H9 (cell line): Measurements from ENCODE around the gene TTC9. TPM values are rescaled to one million over a fixed set of nuclear protein-coding genes. Genes with fewer than 3 reads are reported as not detected.
A peak's percentile ranks its signal among the peaks of the same experiment; 100 is the strongest.

Experiments used
- DNase-seq: peaks from one replicate; pipeline ENCODE4 v3.0.0-alpha.2; 2017
- H2AFZ ChIP-seq: one replicate; pipeline ENCODE4 v1.6.1; 2013; ENCODE audit warnings: mild to moderate bottlenecking, low read length, control low read depth, moderate library complexity
- H2AK5ac ChIP-seq: 2 replicates; pipeline ENCODE4 v1.6.1; 2013; ENCODE audit warnings: low read length, control low read depth, mixed read lengths; ENCODE audit not compliant: insufficient read length
- H2BK120ac ChIP-seq: one replicate; pipeline ENCODE4 v1.6.1; 2013; ENCODE audit warnings: low read depth, mild to moderate bottlenecking, low read length, control low read depth, inconsistent platforms; ENCODE audit not compliant: poor library complexity, severe bottlenecking
- H2BK12ac ChIP-seq: 2 replicates; pipeline ENCODE4 v1.6.1; 2013; ENCODE audit warnings: low read length, control low read depth, mixed read lengths, low read depth; ENCODE audit not compliant: insufficient read length
- H2BK15ac ChIP-seq: 2 replicates; pipeline ENCODE4 v1.6.1; 2013; ENCODE audit warnings: low read depth, low read length, control low read depth
- H2BK20ac ChIP-seq: one replicate; pipeline ENCODE4 v1.6.1; 2013; ENCODE audit warnings: low read depth, mild to moderate bottlenecking, low read length, control low read depth, inconsistent platforms; ENCODE audit not compliant: poor library complexity, severe bottlenecking
- H2BK5ac ChIP-seq: 2 replicates; pipeline ENCODE4 v1.6.1; 2013; ENCODE audit warnings: low read length, control low read depth, mixed read lengths; ENCODE audit not compliant: insufficient read length
- H3K14ac ChIP-seq: 2 replicates; pipeline ENCODE4 v1.6.1; 2013; ENCODE audit warnings: low read length, control low read depth; ENCODE audit not compliant: insufficient read depth
- H3K18ac ChIP-seq: 2 replicates; pipeline ENCODE4 v1.6.1; 2013; ENCODE audit warnings: low read depth, mild to moderate bottlenecking, mixed read lengths, low read length, control low read depth; ENCODE audit not compliant: insufficient read length
- H3K23ac ChIP-seq: 2 replicates; pipeline ENCODE4 v1.6.1; 2013; ENCODE audit warnings: low read length, control low read depth, mixed read lengths, low read depth; ENCODE audit not compliant: insufficient read length
- H3K23me2 ChIP-seq: 2 replicates; pipeline ENCODE4 v1.6.1; 2013; ENCODE audit warnings: low read depth, mild to moderate bottlenecking, mixed read lengths, low read length, control low read depth; ENCODE audit not compliant: insufficient read length, poor library complexity, severe bottlenecking
- H3K27ac ChIP-seq: 2 replicates; pipeline ENCODE4 v1.5.1; 2013; ENCODE audit warnings: low read length, control low read depth, mixed read lengths, low read depth; ENCODE audit not compliant: insufficient read length
- H3K27me3 ChIP-seq: 2 replicates; pipeline ENCODE4 v1.6.1; 2013; ENCODE audit warnings: low read length, control low read depth, inconsistent platforms; ENCODE audit not compliant: insufficient read depth
- H3K4ac ChIP-seq: 2 replicates; pipeline ENCODE4 v1.6.1; 2013; ENCODE audit warnings: low read depth, mild to moderate bottlenecking, control low read depth, inconsistent platforms, low read length, moderate library complexity
- H3K4me1 ChIP-seq: 2 replicates; pipeline ENCODE4 v1.6.1; 2013; ENCODE audit warnings: low read length, control low read depth, inconsistent platforms; ENCODE audit not compliant: insufficient read depth
- H3K4me2 ChIP-seq: 2 replicates; pipeline ENCODE4 v1.6.1; 2013; ENCODE audit warnings: low read length, control low read depth, mixed read lengths; ENCODE audit not compliant: insufficient read length, insufficient read depth
- H3K56ac ChIP-seq: 2 replicates; pipeline ENCODE4 v1.6.1; 2013; ENCODE audit warnings: low read depth, mild to moderate bottlenecking, mixed read lengths, low read length, control low read depth; ENCODE audit not compliant: insufficient read length
- H3K79me1 ChIP-seq: 2 replicates; pipeline ENCODE4 v1.6.1; 2013; ENCODE audit warnings: low read depth, mild to moderate bottlenecking, moderate library complexity, low read length, control low read depth, inconsistent platforms; ENCODE audit not compliant: insufficient read depth, poor library complexity, severe bottlenecking
- H3K79me2 ChIP-seq: 2 replicates; pipeline ENCODE4 v1.6.1; 2013; ENCODE audit warnings: low read length, control low read depth, inconsistent platforms; ENCODE audit not compliant: insufficient read depth
- H3K9ac ChIP-seq: 2 replicates; pipeline ENCODE4 v1.6.1; 2013; ENCODE audit warnings: low read length, control low read depth, mixed read lengths; ENCODE audit not compliant: insufficient read length; ENCODE audit errors: extremely low read depth
- H3K9me3 ChIP-seq: one replicate; pipeline ENCODE4 v1.6.1; 2013; ENCODE audit warnings: low read depth, low read length, inconsistent platforms; ENCODE audit not compliant: control insufficient read depth
- H3T11ph ChIP-seq: one replicate; pipeline ENCODE4 v1.6.1; 2013; ENCODE audit warnings: mild to moderate bottlenecking, low read length, control low read depth, inconsistent platforms
- H4K20me1 ChIP-seq: one replicate; pipeline ENCODE4 v1.6.1; 2013; ENCODE audit not compliant: control insufficient read depth, insufficient read length, insufficient read depth
- H4K5ac ChIP-seq: 2 replicates; pipeline ENCODE4 v1.6.1; 2013; ENCODE audit warnings: low read depth, mild to moderate bottlenecking, mixed read lengths, low read length, control low read depth; ENCODE audit not compliant: insufficient read length
- H4K8ac ChIP-seq: replicated peaks from 2 replicates; pipeline ENCODE4 v1.6.1; 2013; ENCODE audit warnings: low read length, control low read depth, mixed read lengths, low read depth; ENCODE audit not compliant: insufficient read length
- H4K91ac ChIP-seq: 2 replicates; pipeline ENCODE4 v1.6.1; 2013; ENCODE audit warnings: low read depth, mild to moderate bottlenecking, moderate library complexity, mixed read lengths, low read length, control low read depth; ENCODE audit not compliant: insufficient read length
- H3K27ac Mint-ChIP-seq, 3 experiments: 2 replicates in 2 of 3; 3 replicates in 1 of 3; pipeline ENCODE4 v1.8.0; 2020 to 2021; ENCODE audit warnings: mixed read lengths in 3 of 3, mild to moderate bottlenecking in 1 of 3, moderate library complexity in 1 of 3
- H3K27me3 Mint-ChIP-seq: 2 replicates; pipeline ENCODE4 v1.8.0; 2021; ENCODE audit warnings: low read depth, mild to moderate bottlenecking, moderate library complexity, mixed read lengths
- H3K36me3 Mint-ChIP-seq, 3 experiments: 2 replicates in 2 of 3; 3 replicates in 1 of 3; pipeline ENCODE4 v1.8.0; 2020 to 2021; ENCODE audit warnings: low read depth in 3 of 3, mixed read lengths in 3 of 3; ENCODE audit not compliant: insufficient read depth in 1 of 3
- H3K4me1 Mint-ChIP-seq, 2 experiments: 2 replicates each; pipeline ENCODE4 v1.8.0; 2020; ENCODE audit warnings: mixed read lengths in 2 of 2
- H3K4me3 Mint-ChIP-seq, 2 experiments: 2 replicates in 1 of 2; 3 replicates in 1 of 2; pipeline ENCODE4 v1.8.0; 2020 to 2021; ENCODE audit warnings: mild to moderate bottlenecking in 2 of 2, mixed read lengths in 2 of 2, moderate library complexity in 1 of 2
- H3K9me3 Mint-ChIP-seq, 2 experiments: 2 replicates in 1 of 2; 3 replicates in 1 of 2; pipeline ENCODE4 v1.8.0; 2020; ENCODE audit warnings: mild to moderate bottlenecking in 2 of 2, mixed read lengths in 2 of 2, moderate library complexity in 1 of 2
- WGBS: extraction: QIAGEN DNeasy Blood & Tissue Kit; methylation state at CpG from one replicate; pipeline ENCODE4 v1.1.7; 2013; ENCODE audit warnings: missing lambda C conversion rate, low lambda C conversion rate, mixed read lengths; ENCODE audit not compliant: insufficient read length; ENCODE audit errors: extremely low coverage; 5-methylcytosine and 5-hydroxymethylcytosine counted together
- total RNA-seq: library from RNA; stranded (reverse); gene quantifications from 2 replicates; pipeline ENCODE4 v1.2.1, GENCODE V29; 2021
- TF ChIP-seq, protein P1 (sequence below): fragments of 200-600 bp; sonication (generic); conservative IDR thresholded peaks from 3 replicates; pipeline ENCODE4 v1.8.0; 2021; ENCODE audit warnings: antibody characterized with exemption, mild to moderate bottlenecking

Gene TTC9
- total RNA-seq, 1 experiment from 2014 or later: 17.4 TPM

DNA sequence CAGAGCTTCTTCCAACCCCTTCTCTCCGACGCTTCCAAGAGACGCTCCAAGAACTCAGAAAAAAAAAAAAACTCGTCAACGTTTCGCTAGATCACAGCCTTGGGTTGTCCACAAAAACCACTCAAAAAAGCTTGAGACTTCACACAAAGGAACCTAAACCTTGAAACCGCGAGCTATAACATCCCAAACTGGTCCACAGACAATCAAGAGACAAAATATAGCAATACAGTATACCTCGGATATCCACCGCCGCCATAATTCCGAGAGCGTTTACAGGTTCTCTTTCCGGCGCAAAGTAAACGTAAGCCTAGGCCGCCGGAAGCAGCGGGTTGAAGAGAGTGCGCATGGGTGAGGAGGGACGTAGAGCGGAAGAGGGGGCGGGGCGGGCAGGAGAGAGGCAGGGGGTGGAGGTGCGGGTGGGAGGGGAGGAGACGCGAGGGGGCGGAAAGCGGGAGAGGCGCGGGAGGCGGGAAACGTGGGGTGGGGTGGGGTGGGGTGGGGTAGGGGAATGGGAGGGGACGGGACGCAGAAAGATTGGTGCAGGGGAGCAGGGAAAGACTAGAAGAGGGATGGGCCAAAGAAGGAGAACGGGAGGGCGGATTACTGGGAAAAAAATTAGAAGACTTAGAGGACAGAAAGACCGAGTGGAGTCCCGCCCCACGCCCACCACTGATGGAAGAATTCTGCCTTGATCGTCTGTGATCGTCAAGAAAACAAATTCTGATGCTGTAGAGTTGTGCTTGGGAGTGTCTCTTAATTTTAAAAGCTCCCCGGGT lies 41.1 kb upstream of the TTC9 start, which contains the start of gene MED6:
TSS of gene MED6 (minus strand) at position 274 of the 776 bp plus-strand sequence. CDS start at position 256, 18 bp downstream.
- Histone ChIP-seq H3K4ac (no peak within 1 kb of the TSS), H3K27me3 (no peaks in the 10 kb centered on the region; the same call in 1 of the 2 replicates), H2BK12ac (no peak within 1 kb of the TSS), H3K9me3 (no peaks in the 10 kb centered on the region), H4K5ac (peak within 1 kb of the TSS; percentile 18), H3K27ac (no peak within 1 kb of the TSS), H3K79me1 (peaks cover 13% of the 10 kb centered on the region), H4K91ac (no peak within 1 kb of the TSS), H3T11ph (no peak within 1 kb of the TSS), H3K4me2 (peak within 1 kb of the TSS; percentile 99), H3K18ac (peak within 1 kb of the TSS; percentile 75), H4K8ac (peak within 1 kb of the TSS; percentile 11), H3K23ac (no peak within 1 kb of the TSS), H2BK20ac (no peak within 1 kb of the TSS), H3K14ac (peak within 1 kb of the TSS; percentile 42; the same call in 1 of the 2 replicates), H2AK5ac (no peak within 1 kb of the TSS), H3K23me2 (peaks cover 8% of the 10 kb centered on the region), H4K20me1 (no peaks in the 10 kb centered on the region), H3K4me1 (no peaks in the 10 kb centered on the region; the same call in 1 of the 2 replicates), H3K9ac (peak within 1 kb of the TSS; percentile 88), H2BK120ac (no peak within 1 kb of the TSS), H2BK5ac (peak within 1 kb of the TSS; percentile 0), H3K79me2 (peaks cover 22% of the 10 kb centered on the region), H3K56ac (no peak within 1 kb of the TSS), H2BK15ac (no peak within 1 kb of the TSS), H2AFZ (peak within 1 kb of the TSS; percentile 100)
- H3K27ac Mint-ChIP-seq: peak within 1 kb of the TSS; percentile 99 to 100 (median 99)
- H3K9me3 Mint-ChIP-seq: no peaks in the 10 kb centered on the region
- no peaks in the 10 kb centered on the region for H3K27me3 Mint-ChIP-seq
- peak; percentile 95 for DNase-seq
- H3K4me3 Mint-ChIP-seq: peak within 1 kb of the TSS; percentile 99 to 100
- TF ChIP-seq, protein P1, sequence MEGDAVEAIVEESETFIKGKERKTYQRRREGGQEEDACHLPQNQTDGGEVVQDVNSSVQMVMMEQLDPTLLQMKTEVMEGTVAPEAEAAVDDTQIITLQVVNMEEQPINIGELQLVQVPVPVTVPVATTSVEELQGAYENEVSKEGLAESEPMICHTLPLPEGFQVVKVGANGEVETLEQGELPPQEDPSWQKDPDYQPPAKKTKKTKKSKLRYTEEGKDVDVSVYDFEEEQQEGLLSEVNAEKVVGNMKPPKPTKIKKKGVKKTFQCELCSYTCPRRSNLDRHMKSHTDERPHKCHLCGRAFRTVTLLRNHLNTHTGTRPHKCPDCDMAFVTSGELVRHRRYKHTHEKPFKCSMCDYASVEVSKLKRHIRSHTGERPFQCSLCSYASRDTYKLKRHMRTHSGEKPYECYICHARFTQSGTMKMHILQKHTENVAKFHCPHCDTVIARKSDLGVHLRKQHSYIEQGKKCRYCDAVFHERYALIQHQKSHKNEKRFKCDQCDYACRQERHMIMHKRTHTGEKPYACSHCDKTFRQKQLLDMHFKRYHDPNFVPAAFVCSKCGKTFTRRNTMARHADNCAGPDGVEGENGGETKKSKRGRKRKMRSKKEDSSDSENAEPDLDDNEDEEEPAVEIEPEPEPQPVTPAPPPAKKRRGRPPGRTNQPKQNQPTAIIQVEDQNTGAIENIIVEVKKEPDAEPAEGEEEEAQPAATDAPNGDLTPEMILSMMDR: no peak
- no CpG with 5 or more reads among the region's 43 CpGs for WGBS
- peaks cover 1 to 14% (median 8%) of the 10 kb centered on the region in 3 experiments; a peak in 5 of 7 replicates for H3K36me3 Mint-ChIP-seq
- peaks cover 17 to 21% of the 10 kb centered on the region in 2 experiments for H3K4me1 Mint-ChIP-seq
